ENCODE measurements around the gene MAD1L1. TPM values are rescaled to one million over a fixed set of nuclear protein-coding genes. Genes with fewer than 3 reads are reported as not detected.
A peak's percentile ranks its signal among the peaks of the same experiment; 100 is the strongest.

Gene MAD1L1
- total RNA-seq, 1 experiment from 2014 or later, result 46.7 TPM

DNA sequence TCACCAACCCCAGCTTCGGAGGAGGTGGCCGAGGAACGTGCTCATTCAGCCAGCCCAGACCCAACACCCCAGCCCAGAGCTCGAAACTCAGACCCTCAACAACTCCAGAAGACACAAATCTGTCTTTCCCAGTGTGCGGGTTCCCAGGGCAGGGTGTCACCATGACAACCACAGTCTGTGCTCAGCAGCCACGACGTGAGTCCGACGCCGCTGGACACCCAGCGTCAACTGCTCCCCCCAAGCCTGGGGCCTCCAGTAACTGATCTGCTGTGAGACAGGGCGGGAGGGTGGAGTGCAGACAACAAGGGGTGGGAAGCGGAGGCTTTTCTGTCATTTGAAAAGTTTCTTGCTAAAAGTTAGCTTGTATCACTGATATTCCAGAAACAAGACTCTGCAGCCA lies 167.2 kb downstream of the MAD1L1 start:
- TF ChIP-seq, protein P1, sequence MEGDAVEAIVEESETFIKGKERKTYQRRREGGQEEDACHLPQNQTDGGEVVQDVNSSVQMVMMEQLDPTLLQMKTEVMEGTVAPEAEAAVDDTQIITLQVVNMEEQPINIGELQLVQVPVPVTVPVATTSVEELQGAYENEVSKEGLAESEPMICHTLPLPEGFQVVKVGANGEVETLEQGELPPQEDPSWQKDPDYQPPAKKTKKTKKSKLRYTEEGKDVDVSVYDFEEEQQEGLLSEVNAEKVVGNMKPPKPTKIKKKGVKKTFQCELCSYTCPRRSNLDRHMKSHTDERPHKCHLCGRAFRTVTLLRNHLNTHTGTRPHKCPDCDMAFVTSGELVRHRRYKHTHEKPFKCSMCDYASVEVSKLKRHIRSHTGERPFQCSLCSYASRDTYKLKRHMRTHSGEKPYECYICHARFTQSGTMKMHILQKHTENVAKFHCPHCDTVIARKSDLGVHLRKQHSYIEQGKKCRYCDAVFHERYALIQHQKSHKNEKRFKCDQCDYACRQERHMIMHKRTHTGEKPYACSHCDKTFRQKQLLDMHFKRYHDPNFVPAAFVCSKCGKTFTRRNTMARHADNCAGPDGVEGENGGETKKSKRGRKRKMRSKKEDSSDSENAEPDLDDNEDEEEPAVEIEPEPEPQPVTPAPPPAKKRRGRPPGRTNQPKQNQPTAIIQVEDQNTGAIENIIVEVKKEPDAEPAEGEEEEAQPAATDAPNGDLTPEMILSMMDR (conservative IDR thresholded peaks at IDR 0.05; ENCODE audit: low read depth, low read length), result no peak
- no peak for TF ChIP-seq EZH2 (IDR thresholded peaks at IDR 0.05; ENCODE audit: borderline replicate concordance, low read depth, low read length, poor library complexity, severe bottlenecking)
- intact Hi-C loops (cut with micrococcal nuclease; ENCODE audit: unreplicated experiment), result no loop called here
- Histone ChIP-seq H3K9me3 (ENCODE audit: low read depth, low read length, poor library complexity, severe bottlenecking) (peaks cover 2% of the 10 kb centered on the region), H3K4me3 (ENCODE audit: low read depth, low read length, poor library complexity, severe bottlenecking) (no peak overlapping the region), H3K27me3 (replicated peaks; ENCODE audit: insufficient read depth, low read depth, low read length, poor library complexity) (no peaks in the 10 kb centered on the region), H3K36me3 (ENCODE audit: insufficient read depth, low read length, poor library complexity, severe bottlenecking) (no peaks in the 10 kb centered on the region), H3K27ac (ENCODE audit: low read depth, low read length, poor library complexity, severe bottlenecking) (no peak overlapping the region), H3K4me1 (ENCODE audit: insufficient read depth, low read length, poor library complexity, severe bottlenecking) (peaks cover 7% of the 10 kb centered on the region)
- DNase-seq (ENCODE audit: low spot score), result no peak
- no TSS peak for BruUV-seq (replicated peaks)
- CTCF ChIA-PET, result no interaction called here
- POLR2A ChIA-PET (ENCODE audit: low non-redundant PET), result no interaction called here

DNA sequence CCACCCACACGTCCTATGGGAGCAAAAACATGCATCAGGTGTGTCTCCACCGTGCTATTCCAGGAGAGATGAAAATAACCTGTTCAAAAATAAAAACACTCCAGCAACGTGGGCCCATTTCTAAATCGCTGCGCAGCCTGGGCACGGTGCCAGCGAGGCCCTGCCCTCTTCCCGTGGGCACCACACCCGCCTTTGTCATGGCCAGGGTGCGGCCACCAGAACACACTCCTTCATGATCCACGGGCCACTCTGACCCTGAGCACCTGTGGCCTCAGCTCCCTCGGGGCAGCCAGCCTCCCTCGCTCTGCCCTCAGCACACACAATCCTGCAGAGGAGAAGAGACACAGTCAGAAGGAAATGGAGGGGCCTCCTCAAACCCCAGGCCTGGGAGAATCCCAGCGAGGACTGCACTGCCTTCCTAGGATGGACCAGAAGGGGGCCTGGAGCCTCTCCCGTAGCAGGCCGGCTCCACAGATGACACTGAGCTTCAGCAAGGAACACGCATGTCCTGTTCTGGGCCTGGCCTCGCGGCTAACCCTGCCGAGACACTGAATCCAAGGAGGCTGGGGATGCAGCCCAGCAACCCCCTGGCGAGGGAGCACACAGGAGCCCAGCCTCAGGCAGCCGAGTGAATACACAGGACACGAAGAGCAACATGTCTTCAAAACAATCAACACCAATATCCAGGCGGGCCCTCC lies 169.0 kb downstream of the MAD1L1 start:
- Histone ChIP-seq H3K36me3 (ENCODE audit: insufficient read depth, low read length, poor library complexity, severe bottlenecking) (no peaks in the 10 kb centered on the region), H3K4me3 (ENCODE audit: low read depth, low read length, poor library complexity, severe bottlenecking) (no peak overlapping the region), H3K27ac (ENCODE audit: low read depth, low read length, poor library complexity, severe bottlenecking) (peak overlapping the region; percentile 1), H3K27me3 (replicated peaks; ENCODE audit: insufficient read depth, low read depth, low read length, poor library complexity) (no peaks in the 10 kb centered on the region), H3K9me3 (ENCODE audit: low read depth, low read length, poor library complexity, severe bottlenecking) (peaks cover 7% of the 10 kb centered on the region), H3K4me1 (ENCODE audit: insufficient read depth, low read length, poor library complexity, severe bottlenecking) (no peaks in the 10 kb centered on the region)
- DNase-seq (ENCODE audit: low spot score), result no peak
- TF ChIP-seq EZH2 (IDR thresholded peaks at IDR 0.05; ENCODE audit: borderline replicate concordance, low read depth, low read length, poor library complexity, severe bottlenecking), result no peak
- TF ChIP-seq, protein P1 (conservative IDR thresholded peaks at IDR 0.05; ENCODE audit: low read depth, low read length), result 0 out of 2 replicates have a peak, but pooled peaks have one; percentile 13
- CTCF ChIA-PET, result no interaction called here
- POLR2A ChIA-PET (ENCODE audit: low non-redundant PET), result no interaction called here
- no TSS peak for BruUV-seq (replicated peaks)
- intact Hi-C loops (cut with micrococcal nuclease; ENCODE audit: unreplicated experiment), result no loop called here

DNA sequence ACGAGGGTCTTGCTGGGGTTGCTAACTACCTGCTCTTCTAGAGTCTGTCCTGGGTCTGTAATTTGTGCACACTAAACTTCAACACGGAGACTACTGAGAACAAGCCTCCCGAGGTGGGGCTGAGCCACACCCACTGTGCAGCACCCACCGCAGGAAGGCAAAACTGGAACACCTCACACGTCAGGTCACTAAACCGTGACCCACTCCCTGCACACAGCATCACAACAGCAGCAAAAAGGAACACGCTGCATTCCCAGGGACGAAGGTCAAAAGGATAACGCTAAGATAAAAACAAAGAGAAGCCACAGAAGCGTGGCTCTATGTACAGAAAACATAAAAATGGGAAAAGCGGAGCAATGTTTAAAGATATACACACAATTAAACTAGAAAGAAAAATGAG lies 170.1 kb downstream of the MAD1L1 start:
- Histone ChIP-seq H3K4me3 (ENCODE audit: low read depth, low read length, poor library complexity, severe bottlenecking) (no peak overlapping the region), H3K27ac (ENCODE audit: low read depth, low read length, poor library complexity, severe bottlenecking) (no peak overlapping the region), H3K27me3 (replicated peaks; ENCODE audit: insufficient read depth, low read depth, low read length, poor library complexity) (no peaks in the 10 kb centered on the region), H3K9me3 (ENCODE audit: low read depth, low read length, poor library complexity, severe bottlenecking) (peaks cover 7% of the 10 kb centered on the region), H3K36me3 (ENCODE audit: insufficient read depth, low read length, poor library complexity, severe bottlenecking) (no peaks in the 10 kb centered on the region), H3K4me1 (ENCODE audit: insufficient read depth, low read length, poor library complexity, severe bottlenecking) (no peaks in the 10 kb centered on the region)
- no TSS peak for BruUV-seq (replicated peaks)
- TF ChIP-seq EZH2 (IDR thresholded peaks at IDR 0.05; ENCODE audit: borderline replicate concordance, low read depth, low read length, poor library complexity, severe bottlenecking), result no peak
- TF ChIP-seq, protein P1 (conservative IDR thresholded peaks at IDR 0.05; ENCODE audit: low read depth, low read length), result no peak
- ChIA-PET POLR2A (ENCODE audit: low non-redundant PET) (no interaction called here), CTCF (no interaction called here)
- intact Hi-C loops (cut with micrococcal nuclease; ENCODE audit: unreplicated experiment), result no loop called here
- DNase-seq (ENCODE audit: low spot score), result no peak
